ENCODE results near the gene ZNF792. TPM values are rescaled to one million over a fixed set of nuclear protein-coding genes. Genes with fewer than 3 reads are reported as not detected.

ZNF792 gene
- total and polyA plus RNA-seq, 2 of the 4 experiments (the other 2 are of a cell fraction): 1.5 to 4.8 TPM

DNA sequence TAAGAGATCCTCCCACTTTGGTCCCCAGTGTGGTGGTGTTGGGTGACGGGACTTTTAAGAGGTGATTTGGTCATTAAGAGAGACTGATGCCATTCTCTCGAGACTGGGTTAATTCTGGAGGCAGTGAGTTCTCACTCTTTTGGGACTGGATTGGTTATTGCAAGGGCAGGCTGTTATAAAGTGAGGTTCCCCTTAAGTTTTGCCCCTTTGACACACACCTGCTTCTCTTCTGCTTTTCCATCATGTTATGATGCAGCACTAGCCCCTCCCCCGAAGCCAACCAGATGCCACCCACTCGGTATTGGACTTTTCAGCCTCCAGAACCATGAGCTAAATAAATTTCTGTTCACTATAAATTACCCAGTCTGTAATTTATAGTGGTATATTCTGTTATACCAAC is 19.8 kb upstream of the ZNF792 start:
- Histone ChIP-seq H2BK20ac (ENCODE audit: low read depth, low read length) (no peak overlapping the region), H4K91ac (ENCODE audit: insufficient read depth, low read depth, low read length) (no peak overlapping the region), H3K27ac (ENCODE audit: insufficient read depth, low read length) (no peak overlapping the region), H4K20me1 (ENCODE audit: insufficient read depth, low read length) (no peaks in the 10 kb centered on the region), H2AK9ac (replicated peaks; ENCODE audit: low read depth, low read length, poor library complexity) (no peak overlapping the region), H2BK5ac (ENCODE audit: low read depth, low read length, poor library complexity, severe bottlenecking) (no peak overlapping the region), H3K4me1 (ENCODE audit: control insufficient read depth, insufficient read depth, low read length) (no peaks in the 10 kb centered on the region), H3K79me1 (ENCODE audit: low read depth in 1 of 2, low read length in 2 of 2) (no peaks in the 10 kb centered on the region), H3K18ac (ENCODE audit: low read depth, low read length) (no peak overlapping the region), H2AFZ (replicated peaks; ENCODE audit: low read length, poor library complexity) (no peak overlapping the region), H3K4ac (ENCODE audit: low read depth, low read length) (no peak overlapping the region), H2BK120ac (ENCODE audit: low read depth, low read length) (no peak overlapping the region), H3K23ac (ENCODE audit: low read depth, low read length) (no peak overlapping the region), H3K4me2 (ENCODE audit: low read depth, low read length) (no peak overlapping the region), H3K9me1 (ENCODE audit: insufficient read depth, low read length) (no peaks in the 10 kb centered on the region), H3K36me3 (ENCODE audit: control insufficient read depth, insufficient read depth, low read length) (no peaks in the 10 kb centered on the region), H3K14ac (replicated peaks; ENCODE audit: low read depth, low read length) (no peak overlapping the region), H4K5ac (ENCODE audit: low read depth, low read length) (no peak overlapping the region), H3K27me3 (ENCODE audit: control insufficient read depth, insufficient read depth, low read length) (peaks cover 7% of the 10 kb centered on the region), H3K4me3 (ENCODE audit: insufficient read depth, low read depth, low read length) (no peak overlapping the region), H3K9ac (ENCODE audit: low read depth, low read length) (no peak overlapping the region), H2BK15ac (ENCODE audit: low read depth, low read length) (no peak overlapping the region), H3K9me3 (ENCODE audit: control insufficient read depth, insufficient read depth, low read length) (no peaks in the 10 kb centered on the region), H3K56ac (ENCODE audit: extremely low read depth, insufficient read depth, low read length) (no peak overlapping the region), H4K8ac (ENCODE audit: low read depth in 2 of 2, low read length in 2 of 2) (no peak overlapping the region), H2AK5ac (ENCODE audit: low read depth, low read length) (no peak overlapping the region)
- no TSS peak for BruUV-seq (replicated peaks)
- ATAC-seq (ENCODE audit: low read depth) (no peak), DNase-seq (no peak)
- dilution Hi-C loops (cut with HindIII; ENCODE audit: low sequenced_read_pairs, unreplicated experiment) (no loop called here), in situ Hi-C loops (cut with MboI; ENCODE audit: low sequenced_read_pairs) (no loop called here), intact Hi-C loops (cut with micrococcal nuclease) (no loop called here)
- TF ChIP-seq NFE2L2 (IDR thresholded peaks at IDR 0.05; ENCODE audit: low read depth, low read length): no peak
- no peak for TF ChIP-seq MXI1 (IDR thresholded peaks at IDR 0.05; ENCODE audit: borderline replicate concordance, low read depth, low read length)
- TF ChIP-seq MAFK (IDR thresholded peaks at IDR 0.05; ENCODE audit: low read depth, low read length): no peak
- TF ChIP-seq RFX5 (IDR thresholded peaks at IDR 0.05; ENCODE audit: low read depth, low read length): no peak
- TF ChIP-seq CEBPB (IDR thresholded peaks at IDR 0.05; ENCODE audit: low read depth, low read length): no peak
- TF ChIP-seq, protein P1, sequence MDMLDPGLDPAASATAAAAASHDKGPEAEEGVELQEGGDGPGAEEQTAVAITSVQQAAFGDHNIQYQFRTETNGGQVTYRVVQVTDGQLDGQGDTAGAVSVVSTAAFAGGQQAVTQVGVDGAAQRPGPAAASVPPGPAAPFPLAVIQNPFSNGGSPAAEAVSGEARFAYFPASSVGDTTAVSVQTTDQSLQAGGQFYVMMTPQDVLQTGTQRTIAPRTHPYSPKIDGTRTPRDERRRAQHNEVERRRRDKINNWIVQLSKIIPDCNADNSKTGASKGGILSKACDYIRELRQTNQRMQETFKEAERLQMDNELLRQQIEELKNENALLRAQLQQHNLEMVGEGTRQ (IDR thresholded peaks at IDR 0.05; ENCODE audit: low read depth, low read length): no peak
- WGBS, 2 experiments (ENCODE audit: extremely low coverage in 2 of 2, insufficient read length in 1 of 2): no CpG with 5 or more reads among the region's 4 CpGs
- CTCF ChIA-PET: no interaction called here
- POLR2A ChIA-PET (ENCODE audit: unreplicated experiment): no interaction called here

All from IMR-90 (cell line).